Transverse colon (tissue), 3 donors: ENCODE data around the gene ADORA3.

ENCODE experiments used
- EP300 ChIP-seq: sonication (generic); formaldehyde crosslinking; IDR thresholded peaks from one replicate; pipeline ENCODE4 v1.6.1; 2017; ENCODE audit warnings: antibody characterized with exemption, low read depth
- POLR2A ChIP-seq: fragments of 450-650 bp; IDR thresholded peaks from one replicate; pipeline ENCODE4 v1.6.1; 2016; ENCODE audit warnings: antibody characterized with exemption, mild to moderate bottlenecking, moderate library complexity
- TF ChIP-seq, protein P1 (sequence below), 5 experiments: fragments of 200-600 bp in 3 of 5; fragments of 450-650 bp in 2 of 5; sonication (generic) in 3 of 5; IDR thresholded peaks; 1 replicate in 2 of 5; 2 replicates in 3 of 5; pipeline ENCODE4 v1.5.1; 2016 to 2017; ENCODE audit warnings: antibody characterized with exemption in 5 of 5, inconsistent platforms in 3 of 5, mild to moderate bottlenecking in 2 of 5, moderate library complexity in 1 of 5

GRCh38 chr1:111538343-111539025 lies 35.1 kb upstream of the ADORA3 start:
- TF ChIP-seq, protein P1, sequence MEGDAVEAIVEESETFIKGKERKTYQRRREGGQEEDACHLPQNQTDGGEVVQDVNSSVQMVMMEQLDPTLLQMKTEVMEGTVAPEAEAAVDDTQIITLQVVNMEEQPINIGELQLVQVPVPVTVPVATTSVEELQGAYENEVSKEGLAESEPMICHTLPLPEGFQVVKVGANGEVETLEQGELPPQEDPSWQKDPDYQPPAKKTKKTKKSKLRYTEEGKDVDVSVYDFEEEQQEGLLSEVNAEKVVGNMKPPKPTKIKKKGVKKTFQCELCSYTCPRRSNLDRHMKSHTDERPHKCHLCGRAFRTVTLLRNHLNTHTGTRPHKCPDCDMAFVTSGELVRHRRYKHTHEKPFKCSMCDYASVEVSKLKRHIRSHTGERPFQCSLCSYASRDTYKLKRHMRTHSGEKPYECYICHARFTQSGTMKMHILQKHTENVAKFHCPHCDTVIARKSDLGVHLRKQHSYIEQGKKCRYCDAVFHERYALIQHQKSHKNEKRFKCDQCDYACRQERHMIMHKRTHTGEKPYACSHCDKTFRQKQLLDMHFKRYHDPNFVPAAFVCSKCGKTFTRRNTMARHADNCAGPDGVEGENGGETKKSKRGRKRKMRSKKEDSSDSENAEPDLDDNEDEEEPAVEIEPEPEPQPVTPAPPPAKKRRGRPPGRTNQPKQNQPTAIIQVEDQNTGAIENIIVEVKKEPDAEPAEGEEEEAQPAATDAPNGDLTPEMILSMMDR (IDR thresholded peaks at IDR 0.05), result no peak
- TF ChIP-seq POLR2A (no peak), EP300 (no peak)
